ENCODE measurements around the gene SORL1.

Gene SORL1

DNA sequence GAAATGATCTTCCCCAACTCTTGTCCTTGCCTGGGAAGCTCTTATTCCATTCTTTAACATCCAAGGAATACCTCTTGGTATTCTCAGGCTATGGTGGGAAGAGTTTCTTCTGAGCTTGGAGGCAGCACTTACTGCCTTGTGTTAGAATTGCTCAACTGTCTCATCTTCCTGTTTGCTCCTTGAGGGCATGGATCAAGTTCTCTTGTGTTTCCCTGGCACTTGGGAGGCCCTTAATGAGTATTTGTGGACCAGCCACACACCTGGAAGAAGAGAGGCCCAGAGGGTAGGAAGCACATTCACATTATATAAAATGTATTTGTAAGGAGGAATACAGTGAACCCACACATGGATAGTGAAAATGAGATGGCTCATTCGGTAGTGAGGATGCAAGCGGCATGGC lies 4.0 kb downstream of the SORL1 start:
- no peak for DNase-seq

DNA sequence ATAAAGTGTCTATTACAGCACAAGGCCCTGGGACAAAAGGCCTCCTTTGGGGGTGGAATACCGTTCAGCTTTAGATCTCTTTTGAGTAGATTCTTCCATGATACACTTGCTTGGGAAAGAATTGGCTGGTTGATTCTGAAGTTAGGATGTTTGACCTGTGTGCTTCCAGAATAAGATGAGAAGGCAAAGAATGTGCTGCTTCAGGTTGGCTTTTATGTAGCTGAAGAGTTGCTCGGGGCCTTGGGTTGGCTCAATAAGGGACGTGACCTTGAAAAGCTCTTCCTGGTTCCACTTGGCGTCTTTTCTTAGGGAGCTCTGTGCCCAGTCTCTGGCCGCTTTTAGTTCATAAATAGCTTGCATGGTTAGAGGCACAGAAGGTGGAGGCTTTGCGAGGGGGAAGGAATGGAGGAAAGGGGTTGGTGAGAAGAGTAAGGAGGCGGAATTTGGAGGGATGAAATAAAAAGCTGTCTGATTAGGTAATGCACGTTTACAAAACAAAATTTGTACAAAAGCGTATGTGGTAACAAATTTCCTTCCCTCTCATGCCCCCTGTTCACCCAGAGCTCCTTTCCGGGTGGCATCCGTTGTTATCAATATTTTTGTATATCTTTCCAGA lies 4.8 kb downstream of the SORL1 start:
- DNase-seq: no peak

DNA sequence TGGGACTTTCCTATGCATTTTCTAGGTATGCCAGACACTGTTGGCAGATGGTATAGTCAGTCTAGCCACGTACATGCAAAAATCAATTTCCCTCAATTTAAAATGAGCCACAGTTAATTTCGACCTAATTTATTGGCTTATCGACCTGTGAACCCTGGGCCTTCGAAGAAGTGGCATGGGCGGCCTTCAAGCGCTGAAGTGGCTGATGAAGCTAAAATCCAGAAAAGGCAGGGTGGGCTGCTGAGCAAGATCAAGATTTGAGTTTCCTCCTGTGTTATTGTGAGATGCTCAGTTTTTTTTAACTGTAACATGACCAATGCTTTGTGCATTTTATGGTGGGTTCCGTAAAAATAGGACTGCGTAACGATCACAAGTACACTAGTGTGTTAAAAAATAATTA lies 6.4 kb downstream of the SORL1 start:
- no peak for DNase-seq

DNA sequence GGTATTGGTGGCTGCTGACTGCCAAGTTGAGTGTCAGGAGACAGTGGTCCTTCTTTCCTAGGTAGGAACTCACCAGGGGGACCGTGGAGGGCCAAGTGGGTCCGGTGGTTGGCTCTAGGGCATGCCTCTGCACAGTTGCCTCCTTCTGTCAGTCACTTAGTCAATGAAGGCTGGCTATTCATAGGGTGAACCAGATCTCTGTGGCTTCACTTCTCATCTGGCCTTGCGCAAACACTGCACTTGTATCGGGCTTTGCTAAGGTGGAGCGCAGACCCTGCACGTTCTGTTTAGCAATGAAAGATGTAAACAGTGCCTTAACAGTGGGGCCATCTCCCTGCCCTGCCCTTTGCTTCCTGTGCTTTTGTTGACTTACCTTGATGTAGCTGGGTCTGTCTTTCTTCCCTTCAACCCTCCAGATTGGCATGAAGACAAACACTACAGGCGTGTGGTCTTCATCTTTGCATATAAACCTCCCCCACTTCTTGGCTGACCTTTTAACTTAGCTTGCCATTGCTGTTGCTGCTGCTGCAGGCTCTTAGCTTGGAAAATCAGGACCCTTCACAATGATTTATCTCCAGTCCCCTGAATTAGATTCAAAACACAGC lies 7.4 kb downstream of the SORL1 start:
- peak in 1 of 2 experiments; percentile 40 for DNase-seq

DNA sequence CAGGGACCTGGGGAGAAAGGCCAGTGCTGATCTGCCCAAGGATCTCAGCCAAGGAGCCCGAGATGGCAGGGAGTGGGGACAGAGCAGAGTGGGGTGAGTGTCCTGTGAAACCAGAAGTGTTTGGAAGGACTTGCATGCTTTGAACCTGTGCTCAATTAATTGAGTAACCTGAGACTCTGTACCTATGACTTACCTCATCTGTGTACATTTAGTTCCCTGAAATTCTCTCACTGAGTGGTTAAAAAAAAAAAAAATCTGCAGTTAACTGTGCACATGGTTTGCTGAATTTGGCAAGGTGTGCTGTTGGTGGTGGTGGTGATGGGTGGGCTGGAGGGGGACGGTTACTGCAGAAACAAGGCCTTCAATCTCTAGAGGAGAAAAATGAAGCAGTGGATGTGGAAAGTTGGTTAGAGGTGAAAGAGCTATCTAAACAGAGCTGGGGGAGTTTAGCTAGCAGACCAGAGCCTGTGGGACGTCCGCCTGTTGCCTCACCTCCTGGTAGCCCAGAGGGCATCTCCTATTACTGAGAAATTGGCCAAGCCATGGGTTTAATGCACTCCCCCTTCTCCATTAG lies 8.9 kb downstream of the SORL1 start:
- DNase-seq: no peak

DNA sequence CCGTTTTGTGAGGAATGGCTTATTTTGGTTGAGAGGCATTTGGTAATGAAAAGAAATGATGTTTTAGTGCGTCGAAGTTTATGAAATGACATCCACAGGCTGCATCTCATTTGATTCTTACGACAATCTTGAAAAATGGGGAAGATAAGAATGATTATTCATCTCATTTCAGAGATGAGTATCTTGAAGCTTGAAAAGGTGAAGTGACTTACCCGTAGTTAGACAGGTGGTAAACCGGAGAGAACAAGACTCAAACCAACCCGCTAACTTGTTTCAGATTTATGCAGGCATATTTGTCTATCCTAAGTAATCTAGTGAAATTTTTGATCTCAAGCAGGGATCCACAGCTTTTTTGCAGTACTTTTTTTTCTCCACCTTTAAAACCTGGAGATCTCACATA lies 9.7 kb downstream of the SORL1 start:
- no peak for DNase-seq

DNA sequence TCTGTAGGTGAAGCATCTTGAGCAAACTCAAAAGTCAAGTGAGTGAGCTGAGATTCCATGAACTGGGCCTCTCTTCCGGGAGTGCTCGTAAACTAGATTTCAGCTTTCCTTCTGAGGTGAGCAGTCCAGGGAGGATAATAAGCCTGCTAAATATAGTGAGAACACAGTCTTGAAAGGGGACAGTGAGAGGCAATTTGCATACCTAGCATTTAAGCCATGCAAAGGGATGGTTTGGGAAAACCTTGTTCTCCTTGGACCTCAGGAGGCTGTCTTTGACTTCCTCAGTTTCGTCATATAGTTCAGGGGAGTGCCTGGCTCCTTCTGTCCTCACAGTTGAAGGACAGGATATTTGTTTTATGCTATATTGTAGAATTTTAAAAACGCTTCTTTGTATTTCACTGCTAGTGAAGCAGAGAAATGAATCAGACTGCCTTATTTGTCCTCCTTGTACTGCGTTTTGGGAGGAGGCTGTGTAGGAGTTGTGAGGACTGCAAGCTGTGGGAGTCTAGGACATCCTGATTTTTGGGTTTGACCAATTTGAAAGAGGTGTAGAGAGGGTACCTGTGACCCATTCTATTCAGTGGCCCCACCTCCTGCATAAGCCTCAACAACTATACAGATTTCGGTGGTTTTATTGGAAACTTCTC lies 11.7 kb downstream of the SORL1 start:
- no peak for DNase-seq

DNA sequence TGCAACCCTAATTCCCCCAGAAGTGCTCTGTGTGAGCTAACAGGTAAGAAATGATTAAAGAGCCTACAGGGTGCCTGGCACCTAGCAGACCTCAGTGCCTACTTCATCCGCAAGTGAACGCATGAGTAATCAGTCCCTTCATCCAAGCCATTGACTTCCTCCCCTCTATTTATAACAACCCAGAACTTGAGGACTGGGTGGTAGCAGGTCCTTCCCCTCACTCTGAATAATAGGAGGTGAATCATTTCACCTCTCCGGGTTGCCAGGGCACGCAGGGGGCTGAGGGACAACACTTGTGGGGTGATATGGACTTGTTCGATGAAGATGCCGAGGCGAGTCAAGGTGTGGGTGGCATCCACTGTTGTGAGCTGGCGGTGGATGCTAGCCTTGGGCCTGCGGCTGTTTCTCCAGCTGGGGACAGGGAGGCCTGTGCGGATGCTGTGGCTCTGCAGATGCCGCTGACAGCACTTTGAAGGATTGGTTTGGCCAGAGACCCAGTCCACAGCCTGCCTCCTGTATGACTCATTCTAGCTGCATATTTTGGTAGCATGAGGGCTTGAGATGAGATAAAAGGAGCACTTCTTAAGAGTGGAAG lies 12.3 kb downstream of the SORL1 start:
- DNase-seq: no peak

DNA sequence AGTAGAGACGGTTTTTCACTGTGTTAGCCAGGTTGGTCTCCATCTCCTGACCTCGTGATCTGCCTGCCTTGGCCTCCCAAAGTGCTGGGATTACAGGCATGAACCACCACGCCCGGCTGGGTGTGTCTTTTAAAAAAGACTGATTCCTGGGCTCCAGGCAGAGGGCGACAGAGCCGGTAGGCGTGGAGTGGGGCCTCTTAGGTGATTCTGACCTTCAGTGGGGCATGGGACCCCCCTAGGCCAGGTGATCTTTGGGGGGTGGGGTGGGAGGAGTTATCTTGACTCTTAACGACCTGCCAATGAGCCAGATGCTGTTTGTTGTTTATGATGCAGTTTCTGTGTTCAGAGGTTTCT lies 13.6 kb downstream of the SORL1 start:
- DNase-seq: no peak

DNA sequence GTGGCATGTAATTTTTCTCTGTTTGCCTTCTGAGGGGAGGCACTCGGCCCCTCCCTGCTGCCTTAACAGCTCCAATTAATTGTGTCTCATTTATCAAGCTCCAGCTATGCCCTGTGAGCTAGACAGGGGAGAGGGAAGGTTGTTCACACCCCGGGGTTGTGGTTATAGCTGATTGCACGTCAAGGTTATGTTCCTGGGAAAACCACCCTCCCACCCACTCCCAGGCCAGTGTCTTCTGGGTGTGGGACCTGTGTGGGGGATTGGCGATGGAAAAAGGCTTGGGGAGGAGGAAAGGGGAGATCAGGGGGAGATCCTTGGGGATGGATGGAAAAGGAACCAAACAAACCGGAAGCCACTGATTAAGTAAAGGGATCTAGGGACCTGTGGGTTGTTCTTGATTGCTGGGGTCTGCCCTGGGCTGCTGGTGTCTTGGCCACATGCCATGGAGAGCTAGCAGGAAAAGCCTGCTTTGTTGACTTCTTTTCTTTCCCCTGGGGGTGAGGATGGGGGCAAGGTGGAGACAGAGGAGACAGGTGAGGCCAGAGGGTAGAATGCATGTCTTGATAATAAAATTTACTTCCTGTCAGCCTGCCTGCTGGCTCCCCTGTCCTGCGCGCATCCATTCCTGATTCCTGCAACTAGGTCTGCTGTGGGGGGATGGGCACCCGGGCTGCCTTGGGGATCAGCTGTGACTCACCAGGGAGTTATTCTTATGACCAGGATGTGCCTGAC lies 14.1 kb downstream of the SORL1 start:
- DNase-seq: peak; percentile 21 to 46

DNA sequence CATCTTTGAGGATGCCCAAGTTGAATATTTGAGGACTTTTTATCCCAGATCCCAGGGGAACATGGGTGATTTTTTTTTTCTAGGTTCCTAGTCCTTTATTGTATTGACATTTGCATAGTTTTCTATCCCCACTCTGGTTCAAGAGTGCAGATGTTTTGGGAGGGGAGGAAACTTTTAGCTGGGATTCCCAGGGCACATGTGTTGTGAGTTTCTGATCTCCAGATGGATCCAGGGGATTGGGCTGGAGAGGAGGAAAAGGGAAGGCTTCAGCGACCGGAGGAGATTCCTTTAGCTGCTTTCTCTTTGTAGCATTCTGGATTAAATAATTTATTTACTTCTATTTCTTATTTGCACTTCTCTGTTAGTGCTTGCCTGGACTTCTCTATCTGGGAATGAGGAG lies 15.4 kb downstream of the SORL1 start:
- DNase-seq: no peak

DNA sequence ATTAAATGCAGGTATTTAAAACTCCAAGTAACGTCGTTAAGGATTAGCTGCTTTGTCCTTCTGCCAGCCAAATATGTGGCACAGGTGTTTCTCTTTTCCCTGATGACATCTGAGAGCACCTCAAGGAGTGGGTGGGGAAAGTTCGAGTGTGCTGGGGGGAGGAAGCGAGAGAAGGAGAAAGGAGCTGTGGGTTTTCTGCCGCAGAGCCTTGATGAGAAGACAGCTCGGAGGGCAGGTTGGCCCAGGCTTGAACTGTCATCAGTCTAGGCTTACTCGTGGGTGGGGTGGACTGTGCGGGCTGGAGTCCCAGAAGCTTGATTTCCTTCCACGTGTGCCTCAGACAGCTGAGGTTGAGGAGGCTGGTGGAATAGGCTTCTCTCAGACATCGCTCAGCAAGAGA lies 15.9 kb downstream of the SORL1 start:
- DNase-seq: peak; percentile 51 to 59

DNA sequence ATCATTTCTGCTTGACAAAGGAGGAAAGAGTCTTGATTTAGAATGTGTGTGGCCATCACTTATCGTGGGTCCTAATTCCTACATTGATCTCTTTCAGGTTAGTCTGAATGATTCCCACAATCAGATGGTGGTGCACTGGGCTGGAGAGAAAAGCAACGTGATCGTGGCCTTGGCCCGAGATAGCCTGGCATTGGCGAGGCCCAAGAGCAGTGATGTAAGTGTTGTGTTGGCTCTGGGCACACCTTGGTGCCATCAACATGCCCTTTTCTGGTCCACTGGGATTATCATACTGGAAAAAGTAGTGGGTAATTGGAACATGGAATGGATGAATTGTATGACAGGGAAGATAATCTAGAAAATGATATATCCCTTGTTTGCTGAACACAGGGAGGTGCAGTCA lies 17.8 kb downstream of the SORL1 start:
- no peak for DNase-seq

DNA sequence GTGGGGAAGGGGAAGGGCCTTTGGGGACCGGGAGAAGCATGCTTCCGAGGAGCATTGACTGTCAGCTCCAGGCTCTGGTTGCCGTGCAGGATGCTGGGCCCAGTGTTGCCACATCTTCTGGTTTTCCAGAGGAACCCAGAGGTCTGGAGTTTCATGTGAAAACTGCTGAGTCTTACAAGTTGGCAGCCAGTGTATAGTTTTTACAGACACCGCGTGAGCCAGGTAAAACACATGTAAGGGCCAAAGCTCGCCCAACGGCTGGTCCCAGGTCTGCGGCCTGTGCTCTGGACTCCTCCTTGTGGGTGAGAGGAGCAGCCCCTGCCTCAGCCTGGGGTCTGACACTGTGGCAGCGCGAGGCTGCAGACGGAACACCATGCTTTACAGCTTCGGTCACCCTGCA lies 19.1 kb downstream of the SORL1 start:
- no peak for DNase-seq

DNA sequence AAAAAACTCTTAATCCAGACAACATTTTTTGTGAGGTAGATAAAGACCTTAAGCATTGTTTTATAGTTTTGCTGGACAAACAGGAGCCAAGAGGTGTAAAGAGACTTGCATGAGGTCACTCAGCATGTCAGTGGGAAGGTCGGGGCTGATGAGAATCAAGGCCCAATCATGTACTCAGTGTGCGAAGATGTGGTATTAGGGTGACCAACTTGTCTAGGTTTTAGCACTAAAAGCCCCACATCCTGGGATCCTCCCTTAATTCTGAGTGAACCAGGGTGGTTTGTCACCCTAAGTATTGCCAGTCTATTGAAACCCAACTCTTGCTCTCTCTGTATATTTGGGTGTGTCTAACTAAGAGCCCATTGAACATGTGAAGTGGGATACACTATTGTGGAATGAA lies 20.2 kb downstream of the SORL1 start:
- no peak for DNase-seq

DNA sequence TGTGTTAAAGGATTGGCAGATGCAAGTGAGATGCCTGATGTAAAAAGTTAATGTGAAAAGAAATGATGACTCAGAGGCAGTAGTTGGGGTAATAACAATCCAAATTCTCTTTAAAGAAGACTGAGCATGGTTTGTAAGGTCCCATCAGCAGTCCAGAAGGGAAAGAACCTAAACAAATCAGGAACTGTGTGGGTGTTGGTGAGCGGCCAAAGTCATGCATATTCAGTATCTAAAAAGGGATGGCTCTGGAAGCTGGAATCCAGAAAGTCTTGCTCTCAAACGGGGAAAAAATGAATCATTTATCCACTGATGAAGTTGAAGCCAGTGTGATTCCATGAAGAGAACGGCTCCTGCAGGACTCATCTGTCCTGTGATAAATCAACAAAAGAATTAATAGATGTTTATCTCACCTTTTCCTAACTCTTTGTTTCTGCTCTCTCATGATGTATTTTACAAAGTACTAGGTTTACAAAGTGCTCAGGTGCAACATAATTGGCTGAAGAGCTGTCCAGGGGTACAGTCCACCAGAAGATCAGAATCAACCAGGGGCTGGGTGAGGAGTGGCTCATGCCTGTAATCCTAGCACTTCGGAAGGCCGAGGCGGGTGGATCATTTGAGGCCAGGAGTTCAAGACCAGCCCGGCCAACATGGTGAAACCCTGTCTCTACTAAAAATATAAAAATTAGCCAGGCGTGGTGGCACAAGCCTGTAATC lies 21.1 kb downstream of the SORL1 start:
- no peak for DNase-seq

DNA sequence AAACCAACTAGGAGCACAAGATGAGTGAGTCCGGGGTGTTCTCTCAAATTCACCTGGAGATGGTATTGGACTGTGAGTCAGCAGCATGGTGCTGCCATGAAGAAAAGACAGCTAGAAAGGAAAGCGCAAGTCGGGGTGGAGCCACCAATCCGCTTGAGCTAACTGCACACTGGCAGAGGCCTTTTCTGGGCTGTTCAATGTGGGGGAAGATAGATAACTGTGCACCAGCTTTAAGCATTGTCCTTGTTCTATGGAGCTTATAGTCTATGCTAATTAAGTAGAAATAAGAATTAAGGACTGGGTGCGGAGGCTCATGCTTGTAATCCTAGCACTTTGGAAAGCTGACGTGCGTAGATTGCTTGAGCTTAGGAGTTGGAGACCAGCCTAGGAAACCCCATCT lies 22.6 kb downstream of the SORL1 start:
- DNase-seq: no peak

DNA sequence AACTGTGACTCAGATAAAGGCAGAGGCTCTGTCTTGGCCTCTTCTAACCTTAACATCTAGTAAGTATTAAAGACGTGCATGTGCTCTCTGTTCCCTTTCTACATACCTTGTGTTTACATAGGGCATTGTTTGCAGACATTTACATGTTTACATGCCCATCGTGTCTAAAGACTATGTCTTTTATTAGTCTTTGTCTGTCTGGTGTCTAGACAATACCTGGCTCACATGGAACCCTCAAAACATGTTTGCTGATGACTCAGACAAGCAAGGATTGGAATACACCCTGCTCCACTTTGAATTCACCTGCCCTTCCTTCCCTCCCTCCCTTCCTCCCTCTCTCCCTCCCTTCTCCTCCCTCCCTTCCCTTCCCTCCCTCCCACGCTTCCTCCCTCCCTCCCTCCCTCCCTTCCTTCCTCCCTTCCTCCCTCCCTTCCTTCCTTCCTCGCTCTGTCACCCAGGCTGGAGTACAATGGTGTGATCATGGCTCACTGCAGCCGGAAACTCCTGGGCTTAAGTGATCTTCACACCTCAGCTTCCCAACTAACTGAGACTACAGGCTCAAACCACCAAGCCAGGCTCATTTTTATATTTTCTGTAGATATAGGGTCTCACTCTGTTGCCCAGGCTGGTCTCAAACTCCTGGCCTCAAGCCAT lies 24.4 kb downstream of the SORL1 start:
- no peak for DNase-seq

DNA sequence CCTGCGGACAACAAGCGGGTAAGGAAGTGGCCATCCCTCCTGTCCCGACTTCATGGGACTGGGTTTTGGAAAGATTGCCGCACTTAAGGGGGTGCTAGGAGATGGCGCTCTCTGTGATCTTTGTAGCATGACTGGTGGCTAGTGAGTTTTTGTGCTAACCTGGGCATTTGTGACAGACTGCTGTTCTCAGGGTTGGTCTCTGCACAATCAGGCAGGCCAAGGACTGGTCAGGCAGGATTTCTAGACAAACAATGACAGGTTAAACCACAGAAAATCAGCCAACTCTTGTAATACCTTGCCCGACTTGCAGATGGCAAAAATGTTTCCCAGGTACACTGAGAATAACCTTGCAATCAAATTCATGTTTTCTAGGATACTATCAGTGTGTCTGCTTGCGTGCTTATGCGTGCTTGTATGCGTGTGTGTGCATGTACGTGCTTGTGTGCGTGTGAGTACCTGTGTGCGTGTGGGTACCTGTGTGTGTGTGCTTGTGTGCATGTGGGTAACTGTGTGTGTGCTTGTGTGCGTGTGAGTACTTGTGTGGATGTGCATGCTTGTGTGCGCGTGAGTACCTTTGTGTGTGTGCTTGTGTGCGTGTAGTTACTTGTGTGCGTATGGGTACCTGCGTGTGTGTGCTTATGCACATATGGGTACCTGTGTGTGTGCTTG lies 26.2 kb downstream of the SORL1 start:
- DNase-seq: no peak

DNA sequence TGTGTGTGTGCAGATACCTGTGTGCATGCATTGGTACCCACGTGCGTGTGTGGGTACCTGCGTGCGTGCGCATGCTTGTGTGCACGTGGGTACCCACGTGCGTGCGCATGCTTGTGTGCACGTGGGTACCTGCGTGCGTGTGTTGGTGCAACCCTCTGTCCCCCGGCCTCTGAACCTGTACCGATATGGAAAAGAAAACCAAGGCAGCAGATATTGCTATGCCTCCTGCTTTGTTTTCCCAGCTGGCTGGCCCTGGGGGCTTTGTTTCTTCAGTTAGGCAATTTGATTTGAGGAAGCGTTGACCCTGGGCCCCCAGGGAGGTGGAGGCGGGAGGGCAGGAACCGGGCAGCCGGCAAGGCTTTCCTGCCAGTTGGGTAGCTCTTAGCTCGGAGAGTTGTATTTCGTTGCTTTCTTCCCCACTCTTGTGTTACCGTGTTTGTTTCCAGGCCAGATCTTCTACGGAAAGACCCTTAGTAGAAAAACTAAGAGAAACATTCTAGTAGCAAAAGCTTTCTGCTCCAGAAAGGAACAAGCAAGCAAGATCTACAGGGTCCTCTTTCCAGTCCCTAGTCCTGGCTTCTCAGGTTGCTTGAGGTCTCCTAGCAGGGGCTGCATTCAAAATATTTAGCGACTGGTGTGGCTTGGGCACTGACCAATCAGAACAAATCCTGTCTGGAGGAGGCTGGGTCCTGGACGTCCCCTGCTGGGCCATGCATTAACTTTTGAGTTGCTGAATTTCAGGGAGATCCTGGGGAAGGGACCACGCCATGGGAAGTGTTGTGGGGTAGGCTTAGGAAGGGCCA lies 27.0 kb downstream of the SORL1 start:
- DNase-seq: no peak

Data from NCI-H187 (cell line).